ENCODE results near the gene MYB.
"Not testable (repeated sequence)": the region's sequence is repeated elsewhere in the genome, so short reads cannot be mapped to it uniquely, and the experiment has no call there.

The MYB gene

GRCh38 chr6:135180542-135181332, at the start of gene MYB:
MYB (plus strand) TSS chr6:135181308; CDS start chr6:135181514, 206 bp downstream.
- peak; percentile 72 for DNase-seq

GRCh38 chr6:135132776-135133175, 48.3 kb upstream of the MYB start:
- DNase-seq = no peak

DNA sequence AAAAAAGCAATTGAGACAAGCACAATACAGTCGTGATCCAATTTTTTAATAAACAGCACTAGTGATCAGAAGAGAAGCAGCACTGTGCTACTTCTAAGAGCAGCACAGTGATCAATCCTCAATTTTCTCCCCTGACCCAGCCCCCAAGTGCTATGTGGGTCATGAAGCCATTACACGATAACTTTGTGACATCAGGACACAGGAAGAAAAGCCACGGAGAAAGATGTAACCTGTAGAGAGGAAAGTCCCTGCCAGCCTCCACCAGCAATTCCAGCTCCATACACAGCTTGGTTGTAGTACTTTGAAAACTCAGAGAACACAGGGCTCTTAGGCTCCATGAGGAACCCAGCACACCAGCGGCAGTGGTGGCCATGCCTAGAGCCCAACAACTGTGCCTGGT, 45.3 kb upstream of the MYB start:
- DNase-seq = no peak

GRCh38 chr6:135137826-135138225, 43.3 kb upstream of the MYB start:
- no peak for DNase-seq

- no peak for DNase-seq
These were observed 39.9 kb upstream of the MYB start for GRCh38 chr6:135141182-135141581.

GRCh38 chr6:135141728-135142127, 39.4 kb upstream of the MYB start:
- no peak for DNase-seq

- not testable (repeated sequence) for DNase-seq
These were observed 38.9 kb upstream of the MYB start for GRCh38 chr6:135142232-135142631.

DNA sequence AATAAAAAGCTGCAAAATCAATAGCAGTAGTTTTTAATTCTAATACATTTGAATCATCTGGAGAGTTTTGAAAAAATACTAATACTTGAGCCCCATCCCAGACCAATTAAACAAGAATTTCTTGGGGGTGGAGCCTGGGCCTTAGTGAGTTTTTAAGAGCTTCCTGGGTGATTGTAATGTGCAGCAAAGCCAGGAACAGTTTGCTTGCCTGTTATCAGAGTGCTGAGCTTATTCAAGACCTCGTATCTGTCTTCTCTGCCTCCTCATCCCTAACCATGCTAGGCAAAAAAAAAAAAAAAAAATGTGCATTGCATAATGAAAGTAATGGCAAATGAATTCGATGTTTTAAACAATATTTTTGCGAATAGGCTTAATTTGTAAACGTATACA, 36.4 kb upstream of the MYB start:
- DNase-seq = no peak

GRCh38 chr6:135145063-135145800, 35.9 kb upstream of the MYB start:
- no peak for DNase-seq

DNA sequence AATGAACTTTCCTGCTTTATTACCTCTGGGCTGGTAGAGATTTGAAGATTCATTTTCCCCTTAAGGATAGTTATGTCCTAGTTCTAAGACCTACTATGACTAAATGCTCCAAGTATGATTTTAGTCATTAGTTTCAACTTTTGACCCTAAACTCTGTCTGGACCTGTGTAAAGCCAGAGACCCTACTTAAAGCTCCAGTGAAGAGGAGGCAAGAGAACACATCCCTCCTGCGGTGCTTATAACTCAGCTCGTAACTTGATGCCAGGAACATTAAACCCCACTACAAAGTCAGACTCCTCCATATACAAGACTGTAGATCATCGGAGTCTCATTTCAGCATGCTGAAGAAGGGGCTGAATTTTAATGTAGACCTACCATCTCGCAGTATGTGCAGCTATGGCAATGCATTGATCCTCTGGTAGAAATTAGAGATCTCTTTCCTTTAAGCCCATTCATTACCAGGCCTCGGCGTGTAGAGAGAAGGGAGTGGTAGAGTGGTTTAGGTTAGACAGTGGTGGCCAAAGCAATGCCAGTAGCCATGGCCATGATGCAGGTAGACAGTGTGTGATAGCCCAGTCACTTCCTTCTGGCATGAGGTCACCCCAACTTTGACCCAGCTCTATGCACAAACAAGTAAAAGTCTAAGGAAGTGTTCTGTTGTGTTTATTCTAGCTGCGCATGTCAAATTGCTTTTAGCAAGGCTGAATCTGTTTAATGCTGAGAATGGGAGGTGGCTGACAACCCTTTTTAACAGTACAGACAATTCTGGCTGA, 34.8 kb upstream of the MYB start:
- DNase-seq = no peak

GRCh38 chr6:135147637-135148592, 33.2 kb upstream of the MYB start:
- no peak for DNase-seq

GRCh38 chr6:135148889-135149288, 32.2 kb upstream of the MYB start:
- DNase-seq = no peak

DNA sequence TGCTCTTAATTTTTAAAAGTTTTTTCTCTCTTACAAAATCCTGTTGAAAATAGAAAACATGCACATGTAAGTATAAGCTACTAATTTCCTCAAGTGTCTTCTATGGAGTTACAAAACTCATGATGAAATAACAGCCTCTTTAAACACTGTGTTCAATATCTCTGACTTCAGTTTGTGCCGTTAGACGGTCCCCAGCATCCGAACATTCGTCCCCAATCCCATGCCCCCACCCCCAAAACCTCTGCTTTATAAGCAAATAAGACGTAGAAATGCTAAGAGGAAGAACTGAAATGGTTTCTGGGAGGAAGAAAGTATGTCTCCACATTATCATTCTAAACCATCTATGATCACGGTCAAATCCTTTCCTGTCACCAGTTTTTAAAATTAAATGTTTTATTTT, 31.7 kb upstream of the MYB start:
- DNase-seq = no peak

DNA sequence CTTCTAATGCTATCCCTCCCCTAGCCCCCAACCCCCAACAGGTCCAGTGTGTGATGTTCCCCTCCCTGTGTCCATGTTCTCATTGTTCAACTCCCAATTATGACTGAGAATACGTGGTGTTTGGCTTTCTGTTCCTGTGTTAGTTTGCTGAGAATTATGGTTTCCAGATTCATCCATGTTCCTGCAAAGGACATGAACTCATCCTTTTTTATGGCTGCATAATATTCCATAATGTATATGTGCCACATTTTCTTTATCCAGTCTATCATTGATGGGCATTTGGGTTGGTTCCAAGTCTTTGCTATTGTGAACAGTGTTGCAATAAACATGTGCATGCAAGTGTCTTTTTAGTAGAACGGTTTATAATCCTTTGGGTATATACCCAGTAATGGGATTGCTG, 30.6 kb upstream of the MYB start:
- not testable (repeated sequence) for DNase-seq

- DNase-seq = not testable (repeated sequence)
These were observed 27.0 kb upstream of the MYB start for GRCh38 chr6:135154125-135154524.

DNA sequence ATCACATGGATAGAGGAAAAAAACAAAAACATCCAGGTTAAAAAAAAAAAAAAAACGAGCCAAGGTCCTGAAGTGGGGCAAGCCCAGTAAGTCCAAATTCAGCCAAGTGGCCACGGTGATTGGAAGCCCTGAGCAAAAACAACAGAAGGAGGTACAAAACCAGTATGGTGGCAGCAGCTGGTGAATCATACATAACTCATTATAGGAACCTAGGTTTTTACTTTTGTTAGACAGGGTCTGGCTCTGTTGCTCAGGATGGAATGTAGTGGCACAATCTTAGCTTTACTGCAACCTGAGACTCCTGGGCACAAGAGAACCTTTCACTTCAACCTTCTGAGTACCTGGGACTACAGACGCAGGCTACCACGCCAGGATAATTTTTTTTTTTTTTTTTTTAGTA, 22.7 kb upstream of the MYB start:
- DNase-seq = no peak

DNA sequence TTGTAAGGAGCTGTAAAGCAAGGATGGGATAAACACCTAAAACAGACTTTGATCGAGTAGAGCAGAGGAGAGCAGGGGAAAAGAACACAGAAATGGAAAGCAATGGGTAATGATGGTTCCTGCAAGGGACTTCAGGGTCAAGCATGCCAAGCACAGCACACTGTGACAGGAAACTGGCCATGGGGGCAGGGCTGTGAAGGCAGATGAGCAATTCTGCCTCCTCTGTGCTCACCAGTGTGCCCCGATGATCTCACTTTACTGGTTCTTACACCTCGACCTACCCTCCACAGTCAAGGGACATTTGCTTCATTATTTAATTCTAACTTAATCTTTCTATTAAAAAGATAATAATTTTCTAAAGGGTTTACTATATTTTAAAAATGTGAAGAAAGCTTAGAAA, 21.6 kb upstream of the MYB start:
- peak; percentile 71 for DNase-seq

GRCh38 chr6:135161411-135162395, 19.4 kb upstream of the MYB start:
- DNase-seq = no peak

DNA sequence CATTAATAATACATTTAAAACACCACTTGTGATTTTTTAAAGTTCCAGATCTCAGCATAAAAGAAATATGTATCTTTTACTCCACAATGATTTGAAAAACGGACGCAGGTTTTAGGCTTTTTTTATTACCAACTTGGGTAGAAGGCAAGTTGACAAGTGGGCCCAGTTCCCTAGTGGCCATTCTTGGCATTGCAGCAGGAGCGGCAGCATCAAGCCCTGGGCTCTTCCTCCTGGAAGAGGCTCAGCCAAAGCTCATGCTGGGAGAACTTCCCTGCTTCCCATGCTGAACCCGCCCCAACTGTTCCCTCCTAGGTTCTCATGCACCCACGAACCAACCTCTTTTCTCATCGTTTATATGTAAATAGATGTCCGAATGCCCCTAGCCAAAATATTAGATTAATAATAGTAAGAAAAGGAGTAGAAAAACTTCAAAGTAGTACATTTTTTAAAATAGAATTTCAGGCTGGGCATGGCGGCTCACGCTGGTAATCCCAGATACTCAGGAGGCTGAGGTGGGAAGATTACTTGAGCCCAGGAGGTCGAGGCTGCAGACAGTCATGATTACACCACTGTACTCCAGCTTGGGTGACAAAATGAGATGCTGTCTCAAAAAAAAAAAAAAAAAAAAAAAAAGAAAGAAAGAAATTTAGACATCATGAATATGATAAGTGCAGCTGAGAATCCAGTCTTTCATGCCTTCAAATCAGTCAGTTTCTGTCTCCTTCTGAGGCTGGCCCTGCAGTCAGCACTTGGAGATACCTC, 18.2 kb upstream of the MYB start:
- DNase-seq = peak; percentile 21

DNA sequence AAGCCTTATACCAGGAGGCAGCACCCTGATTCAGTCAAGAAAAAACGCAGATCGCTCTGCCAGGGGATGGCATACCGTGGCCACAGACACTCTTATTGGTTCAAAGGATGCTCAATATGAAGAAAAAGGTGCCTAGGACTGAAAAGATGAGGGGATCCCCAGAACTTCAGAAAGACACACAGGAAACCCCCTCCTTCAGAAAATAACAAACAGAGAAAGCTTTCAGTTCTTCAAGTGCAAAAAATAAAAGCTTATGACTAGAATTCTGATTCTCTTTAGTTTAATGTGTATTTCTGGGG, 17.7 kb upstream of the MYB start:
- no peak for DNase-seq

GRCh38 chr6:135164387-135164786, 16.7 kb upstream of the MYB start:
- not testable (repeated sequence) for DNase-seq
